HL-60 (cell line): ENCODE results near the gene TMEM135.
"Not testable (repeated sequence)": the region's sequence is repeated elsewhere in the genome, so short reads cannot be mapped to it uniquely, and the experiment has no call there.

ENCODE experiments used
- DNase-seq, 2 experiments: peaks; one replicate each; pipeline ENCODE4 v3.0.0-alpha.2; 2010 to 2020; ENCODE audit warnings: low read depth in 1 of 2, low spot score in 1 of 2
- H3K27ac ChIP-seq: fragments of 250-450 bp; sonication (Bioruptor Pico); replicated peaks from 2 replicates; pipeline ENCODE4 v1.5.1; 2020; ENCODE audit warnings: mild to moderate bottlenecking, moderate library complexity
- H3K27me3 ChIP-seq: fragments of 250-450 bp; sonication (Bioruptor Pico); 2 replicates; pipeline ENCODE4 v1.5.1; 2021; ENCODE audit warnings: mild to moderate bottlenecking, moderate library complexity; ENCODE audit not compliant: insufficient read depth, poor library complexity, severe bottlenecking
- H3K4me3 ChIP-seq: replicated peaks from 2 replicates; pipeline ENCODE4 v1.5.1; 2011; ENCODE audit warnings: mild to moderate bottlenecking, control low read depth, low read length; ENCODE audit not compliant: insufficient read depth
- GABPA ChIP-seq: IDR thresholded peaks from 2 replicates; pipeline ENCODE4 v1.6.1; 2012; ENCODE audit warnings: low read depth
- POLR2AphosphoS5 ChIP-seq: IDR thresholded peaks from 2 replicates; pipeline ENCODE4 v1.6.1; 2012; ENCODE audit warnings: low read depth
- SPI1 ChIP-seq: IDR thresholded peaks from 2 replicates; pipeline ENCODE4 v1.6.1; 2012; ENCODE audit warnings: low read depth, mild to moderate bottlenecking, borderline replicate concordance
- TF ChIP-seq, protein P1 (sequence below): IDR thresholded peaks from 2 replicates; pipeline ENCODE4 v1.6.1; 2012; ENCODE audit warnings: low read depth; ENCODE audit not compliant: insufficient replicate concordance
- TF ChIP-seq, protein P2 (sequence below): IDR thresholded peaks from one replicate; pipeline ENCODE4 v1.5.1; 2011; ENCODE audit warnings: low read length, control low read depth, inconsistent platforms; ENCODE audit not compliant: insufficient read depth

Gene TMEM135

GRCh38 chr11:87185228-87185627, 147.5 kb downstream of the TMEM135 start:
- TF ChIP-seq, protein P1, sequence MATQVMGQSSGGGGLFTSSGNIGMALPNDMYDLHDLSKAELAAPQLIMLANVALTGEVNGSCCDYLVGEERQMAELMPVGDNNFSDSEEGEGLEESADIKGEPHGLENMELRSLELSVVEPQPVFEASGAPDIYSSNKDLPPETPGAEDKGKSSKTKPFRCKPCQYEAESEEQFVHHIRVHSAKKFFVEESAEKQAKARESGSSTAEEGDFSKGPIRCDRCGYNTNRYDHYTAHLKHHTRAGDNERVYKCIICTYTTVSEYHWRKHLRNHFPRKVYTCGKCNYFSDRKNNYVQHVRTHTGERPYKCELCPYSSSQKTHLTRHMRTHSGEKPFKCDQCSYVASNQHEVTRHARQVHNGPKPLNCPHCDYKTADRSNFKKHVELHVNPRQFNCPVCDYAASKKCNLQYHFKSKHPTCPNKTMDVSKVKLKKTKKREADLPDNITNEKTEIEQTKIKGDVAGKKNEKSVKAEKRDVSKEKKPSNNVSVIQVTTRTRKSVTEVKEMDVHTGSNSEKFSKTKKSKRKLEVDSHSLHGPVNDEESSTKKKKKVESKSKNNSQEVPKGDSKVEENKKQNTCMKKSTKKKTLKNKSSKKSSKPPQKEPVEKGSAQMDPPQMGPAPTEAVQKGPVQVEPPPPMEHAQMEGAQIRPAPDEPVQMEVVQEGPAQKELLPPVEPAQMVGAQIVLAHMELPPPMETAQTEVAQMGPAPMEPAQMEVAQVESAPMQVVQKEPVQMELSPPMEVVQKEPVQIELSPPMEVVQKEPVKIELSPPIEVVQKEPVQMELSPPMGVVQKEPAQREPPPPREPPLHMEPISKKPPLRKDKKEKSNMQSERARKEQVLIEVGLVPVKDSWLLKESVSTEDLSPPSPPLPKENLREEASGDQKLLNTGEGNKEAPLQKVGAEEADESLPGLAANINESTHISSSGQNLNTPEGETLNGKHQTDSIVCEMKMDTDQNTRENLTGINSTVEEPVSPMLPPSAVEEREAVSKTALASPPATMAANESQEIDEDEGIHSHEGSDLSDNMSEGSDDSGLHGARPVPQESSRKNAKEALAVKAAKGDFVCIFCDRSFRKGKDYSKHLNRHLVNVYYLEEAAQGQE = no peak
- TF ChIP-seq, protein P2, sequence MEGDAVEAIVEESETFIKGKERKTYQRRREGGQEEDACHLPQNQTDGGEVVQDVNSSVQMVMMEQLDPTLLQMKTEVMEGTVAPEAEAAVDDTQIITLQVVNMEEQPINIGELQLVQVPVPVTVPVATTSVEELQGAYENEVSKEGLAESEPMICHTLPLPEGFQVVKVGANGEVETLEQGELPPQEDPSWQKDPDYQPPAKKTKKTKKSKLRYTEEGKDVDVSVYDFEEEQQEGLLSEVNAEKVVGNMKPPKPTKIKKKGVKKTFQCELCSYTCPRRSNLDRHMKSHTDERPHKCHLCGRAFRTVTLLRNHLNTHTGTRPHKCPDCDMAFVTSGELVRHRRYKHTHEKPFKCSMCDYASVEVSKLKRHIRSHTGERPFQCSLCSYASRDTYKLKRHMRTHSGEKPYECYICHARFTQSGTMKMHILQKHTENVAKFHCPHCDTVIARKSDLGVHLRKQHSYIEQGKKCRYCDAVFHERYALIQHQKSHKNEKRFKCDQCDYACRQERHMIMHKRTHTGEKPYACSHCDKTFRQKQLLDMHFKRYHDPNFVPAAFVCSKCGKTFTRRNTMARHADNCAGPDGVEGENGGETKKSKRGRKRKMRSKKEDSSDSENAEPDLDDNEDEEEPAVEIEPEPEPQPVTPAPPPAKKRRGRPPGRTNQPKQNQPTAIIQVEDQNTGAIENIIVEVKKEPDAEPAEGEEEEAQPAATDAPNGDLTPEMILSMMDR = no peak
- TF ChIP-seq SPI1 = no peak
- no peak for TF ChIP-seq POLR2AphosphoS5
- TF ChIP-seq GABPA = no peak
- DNase-seq = no peak
- no peak overlapping the region for H3K27ac ChIP-seq
- no peak overlapping the region for H3K4me3 ChIP-seq
- H3K27me3 ChIP-seq = no peaks in the 10 kb centered on the region

- DNase-seq = no peak
- Histone ChIP-seq H3K27ac (no peak overlapping the region), H3K27me3 (no peaks in the 10 kb centered on the region), H3K4me3 (no peak overlapping the region)
- TF ChIP-seq GABPA = no peak
- TF ChIP-seq SPI1 = no peak
- TF ChIP-seq POLR2AphosphoS5 = no peak
- TF ChIP-seq, protein P2 = no peak
- TF ChIP-seq, protein P1 = no peak
These were observed 149.3 kb downstream of the TMEM135 start for GRCh38 chr11:87187076-87187475.

- no peaks in the 10 kb centered on the region for H3K27me3 ChIP-seq
- no peak overlapping the region for H3K4me3 ChIP-seq
- DNase-seq = no peak
- no peak for TF ChIP-seq GABPA
- TF ChIP-seq, protein P2 = no peak
- TF ChIP-seq, protein P1 = no peak
- TF ChIP-seq POLR2AphosphoS5 = no peak
- TF ChIP-seq SPI1 = no peak
- no peak overlapping the region for H3K27ac ChIP-seq
These were observed 150.2 kb downstream of the TMEM135 start for GRCh38 chr11:87187930-87188329.

DNA sequence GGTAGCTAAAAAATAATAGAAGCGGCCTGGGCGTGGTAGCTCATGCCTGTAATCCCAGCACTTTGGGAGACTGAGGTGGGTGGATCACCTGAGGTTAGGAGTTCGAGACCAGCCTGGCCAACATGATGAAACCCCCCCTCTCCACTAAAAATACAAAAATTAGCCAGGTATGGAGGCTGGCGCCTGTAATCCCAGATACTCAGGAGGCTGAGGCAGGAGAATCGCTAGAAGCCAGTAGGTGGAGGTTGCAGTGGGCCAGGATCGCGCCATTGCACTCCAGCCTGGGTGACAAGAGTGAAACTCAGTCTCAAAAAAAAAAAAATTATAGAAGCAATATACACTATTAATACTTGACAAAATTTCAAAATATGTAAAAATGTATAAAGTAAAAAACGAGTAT, 150.7 kb downstream of the TMEM135 start:
- H3K27me3 ChIP-seq, H3K4me3 ChIP-seq, DNase-seq, H3K27ac ChIP-seq: not testable (repeated sequence)

- H3K27ac ChIP-seq, DNase-seq, H3K27me3 ChIP-seq: not testable (repeated sequence)
These were observed 151.2 kb downstream of the TMEM135 start for GRCh38 chr11:87188921-87189320.

More at GRCh38 chr11:87188921-87189320, 151.2 kb downstream of the TMEM135 start:
- H3K4me3 ChIP-seq = not testable (repeated sequence)
